ENCODE results near the gene RAD50.
A peak's percentile ranks its signal among the peaks of the same experiment; 100 is the strongest.
"Not testable (repeated sequence)": the region's sequence is repeated elsewhere in the genome, so short reads cannot be mapped to it uniquely, and the experiment has no call there.

The RAD50 gene

GRCh38 chr5:132690156-132690555, 133.4 kb downstream of the RAD50 start:
- DNase-seq = no peak
- Histone ChIP-seq H3K4me3 (ENCODE audit: low read length) (no peak overlapping the region), H3K4me1 (ENCODE audit: low read length) (peaks cover 6% of the 10 kb centered on the region; the same call in 1 of the 2 replicates), H3F3A (ENCODE audit: insufficient read depth, low read length) (no peaks in the 10 kb centered on the region), H4K20me1 (ENCODE audit: insufficient read depth, low read length) (no peaks in the 10 kb centered on the region), H3K79me2 (ENCODE audit: low read length) (no peaks in the 10 kb centered on the region), H3K27ac (ENCODE audit: low read length) (no peak overlapping the region), H2AFZ (ENCODE audit: low read length) (no peak overlapping the region), H3K9me3 (replicated peaks; ENCODE audit: insufficient read depth, low read length) (no peaks in the 10 kb centered on the region), H3K27me3 (replicated peaks; ENCODE audit: insufficient read depth, low read length) (no peaks in the 10 kb centered on the region), H3K36me3 (replicated peaks; ENCODE audit: insufficient read depth, low read length) (no peaks in the 10 kb centered on the region), H3K4me2 (ENCODE audit: low read depth, low read length) (no peak overlapping the region), H3K9ac (ENCODE audit: low read length) (no peak overlapping the region), H3K9me2 (replicated peaks; ENCODE audit: insufficient read depth, low read length) (no peaks in the 10 kb centered on the region)
- TF ChIP-seq CTCF (IDR thresholded peaks at IDR 0.05; ENCODE audit: low read length) = no peak
- no peak for TF ChIP-seq EZH2phosphoT487 (IDR thresholded peaks at IDR 0.05; ENCODE audit: low read length)
- TF ChIP-seq EZH2 (optimal IDR thresholded peaks at IDR 0.05; ENCODE audit: low read depth, low read length) = no peak

- not testable (repeated sequence) for H2AFZ ChIP-seq (ENCODE audit: low read length); H3K9me3 ChIP-seq (replicated peaks; ENCODE audit: insufficient read depth, low read length); H4K20me1 ChIP-seq (ENCODE audit: insufficient read depth, low read length)
Observed at GRCh38 chr5:132691755-132692631, 135.2 kb downstream of the RAD50 start.

GRCh38 chr5:132692632-132692967, 135.8 kb downstream of the RAD50 start:
- TF ChIP-seq EZH2phosphoT487 (IDR thresholded peaks at IDR 0.05; ENCODE audit: low read length) (no peak), CTCF (IDR thresholded peaks at IDR 0.05; ENCODE audit: low read length) (no peak), EZH2 (optimal IDR thresholded peaks at IDR 0.05; ENCODE audit: low read depth, low read length) (no peak)
- H4K20me1 ChIP-seq (ENCODE audit: insufficient read depth, low read length) = no peaks in the 10 kb centered on the region
- H3K36me3 ChIP-seq (replicated peaks; ENCODE audit: insufficient read depth, low read length) = no peaks in the 10 kb centered on the region
- peaks cover 5% of the 10 kb centered on the region; the same call in 1 of the 2 replicates for H3K4me1 ChIP-seq (ENCODE audit: low read length)
- H2AFZ ChIP-seq (ENCODE audit: low read length) = no peak overlapping the region
- H3K4me2 ChIP-seq (ENCODE audit: low read depth, low read length) = no peak overlapping the region
- no peaks in the 10 kb centered on the region for H3K79me2 ChIP-seq (ENCODE audit: low read length)
- H3K9me2 ChIP-seq (replicated peaks; ENCODE audit: insufficient read depth, low read length) = no peaks in the 10 kb centered on the region
- no peak overlapping the region for H3K27ac ChIP-seq (ENCODE audit: low read length)
- no peak overlapping the region for H3K9ac ChIP-seq (ENCODE audit: low read length)
- H3K4me3 ChIP-seq (ENCODE audit: low read length) = no peak overlapping the region
- no peak for DNase-seq
- no peaks in the 10 kb centered on the region for H3F3A ChIP-seq (ENCODE audit: insufficient read depth, low read length)
- no peaks in the 10 kb centered on the region for H3K9me3 ChIP-seq (replicated peaks; ENCODE audit: insufficient read depth, low read length)
- no peaks in the 10 kb centered on the region for H3K27me3 ChIP-seq (replicated peaks; ENCODE audit: insufficient read depth, low read length)

More at GRCh38 chr5:132691755-132692631, 135.2 kb downstream of the RAD50 start:
- not testable (repeated sequence) for H3K4me2 ChIP-seq (ENCODE audit: low read depth, low read length); H3K4me3 ChIP-seq (ENCODE audit: low read length); H3K27me3 ChIP-seq (replicated peaks; ENCODE audit: insufficient read depth, low read length); H3K9me2 ChIP-seq (replicated peaks; ENCODE audit: insufficient read depth, low read length); H3K36me3 ChIP-seq (replicated peaks; ENCODE audit: insufficient read depth, low read length); H3K4me1 ChIP-seq (ENCODE audit: low read length); H3K79me2 ChIP-seq (ENCODE audit: low read length); H3K9ac ChIP-seq (ENCODE audit: low read length); H3F3A ChIP-seq (ENCODE audit: insufficient read depth, low read length); H3K27ac ChIP-seq (ENCODE audit: low read length)
- peak; percentile 52 for DNase-seq
